Epithelial cell of proximal tubule (primary cell): ENCODE results near the gene SMAD2. TPM values are rescaled to one million over a fixed set of nuclear protein-coding genes. Genes with fewer than 3 reads are reported as not detected.

ENCODE experiments used
- DNase-seq: peaks from one replicate; pipeline ENCODE4 v3.0.0-alpha.2; 2011; ENCODE audit warnings: low read depth
- H3K4me3 ChIP-seq: 2 replicates; pipeline ENCODE4 v1.5.1; 2011; ENCODE audit warnings: low read depth, mild to moderate bottlenecking, low read length
- total RNA-seq: library from RNA; depleted of rRNA; stranded (reverse); fragments of >200 nt; gene quantifications from 2 replicates; pipeline ENCODE4 v1.2.3, GENCODE V29; 2015
- TF ChIP-seq, protein P1 (sequence below): conservative IDR thresholded peaks from 2 replicates; pipeline ENCODE4 v1.5.1; 2012; ENCODE audit warnings: low read depth, mild to moderate bottlenecking, low read length

The SMAD2 gene
- total RNA-seq, 1 donor from 2014 or later, result 79.5 TPM

DNA sequence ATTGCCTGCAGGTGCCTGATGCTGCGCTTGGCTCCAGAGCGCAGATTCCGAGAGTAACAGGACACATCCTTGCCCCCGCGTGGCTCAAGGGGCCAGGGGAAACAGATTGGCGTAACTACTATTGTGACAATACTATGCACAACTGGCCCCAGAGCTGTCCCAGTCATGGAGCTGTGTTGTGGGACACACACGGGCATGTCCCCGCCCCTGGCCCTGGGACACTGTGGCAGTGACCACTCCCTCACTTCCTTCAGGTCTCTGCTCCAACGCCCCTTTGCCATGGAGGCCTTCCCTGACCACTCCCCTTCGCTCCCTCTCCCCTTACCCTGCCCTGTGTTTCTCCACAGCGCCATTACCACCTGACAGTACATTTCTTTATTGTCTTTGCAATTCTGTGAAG is 132.1 kb downstream of the SMAD2 start:
- DNase-seq, result no peak
- H3K4me3 ChIP-seq, result no peak overlapping the region
- TF ChIP-seq, protein P1, sequence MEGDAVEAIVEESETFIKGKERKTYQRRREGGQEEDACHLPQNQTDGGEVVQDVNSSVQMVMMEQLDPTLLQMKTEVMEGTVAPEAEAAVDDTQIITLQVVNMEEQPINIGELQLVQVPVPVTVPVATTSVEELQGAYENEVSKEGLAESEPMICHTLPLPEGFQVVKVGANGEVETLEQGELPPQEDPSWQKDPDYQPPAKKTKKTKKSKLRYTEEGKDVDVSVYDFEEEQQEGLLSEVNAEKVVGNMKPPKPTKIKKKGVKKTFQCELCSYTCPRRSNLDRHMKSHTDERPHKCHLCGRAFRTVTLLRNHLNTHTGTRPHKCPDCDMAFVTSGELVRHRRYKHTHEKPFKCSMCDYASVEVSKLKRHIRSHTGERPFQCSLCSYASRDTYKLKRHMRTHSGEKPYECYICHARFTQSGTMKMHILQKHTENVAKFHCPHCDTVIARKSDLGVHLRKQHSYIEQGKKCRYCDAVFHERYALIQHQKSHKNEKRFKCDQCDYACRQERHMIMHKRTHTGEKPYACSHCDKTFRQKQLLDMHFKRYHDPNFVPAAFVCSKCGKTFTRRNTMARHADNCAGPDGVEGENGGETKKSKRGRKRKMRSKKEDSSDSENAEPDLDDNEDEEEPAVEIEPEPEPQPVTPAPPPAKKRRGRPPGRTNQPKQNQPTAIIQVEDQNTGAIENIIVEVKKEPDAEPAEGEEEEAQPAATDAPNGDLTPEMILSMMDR, result no peak

DNA sequence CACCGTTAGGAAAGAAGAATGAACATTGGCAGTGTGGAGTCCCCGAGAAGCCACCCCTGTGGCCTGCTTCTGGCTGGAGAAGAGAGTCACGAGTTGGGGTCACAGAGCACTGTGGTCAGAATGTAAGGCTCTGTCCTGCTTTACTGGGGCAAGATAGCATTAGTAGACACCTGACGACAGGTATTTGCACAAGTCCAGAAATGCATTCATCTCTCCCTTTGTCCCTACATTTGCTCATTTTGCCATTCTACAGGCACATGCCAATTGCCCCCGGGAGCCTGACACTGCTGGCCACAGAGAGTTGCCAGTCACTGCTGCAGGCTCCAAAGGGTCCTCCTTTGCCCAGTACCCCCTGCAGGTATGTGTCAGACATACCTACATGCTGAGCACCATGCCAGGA is 133.3 kb downstream of the SMAD2 start:
- DNase-seq, result no peak
- H3K4me3 ChIP-seq, result no peak overlapping the region
- TF ChIP-seq, protein P1, result no peak

- H3K4me3 ChIP-seq, result no peak overlapping the region
- DNase-seq, result no peak
- TF ChIP-seq, protein P1, result no peak
Measured at GRCh38 chr18:47795434-47795814, 135.0 kb downstream of the SMAD2 start.

- DNase-seq, result no peak
- TF ChIP-seq, protein P1, result no peak
- H3K4me3 ChIP-seq, result no peak overlapping the region
Measured at GRCh38 chr18:47794725-47795433, 135.6 kb downstream of the SMAD2 start.

DNA sequence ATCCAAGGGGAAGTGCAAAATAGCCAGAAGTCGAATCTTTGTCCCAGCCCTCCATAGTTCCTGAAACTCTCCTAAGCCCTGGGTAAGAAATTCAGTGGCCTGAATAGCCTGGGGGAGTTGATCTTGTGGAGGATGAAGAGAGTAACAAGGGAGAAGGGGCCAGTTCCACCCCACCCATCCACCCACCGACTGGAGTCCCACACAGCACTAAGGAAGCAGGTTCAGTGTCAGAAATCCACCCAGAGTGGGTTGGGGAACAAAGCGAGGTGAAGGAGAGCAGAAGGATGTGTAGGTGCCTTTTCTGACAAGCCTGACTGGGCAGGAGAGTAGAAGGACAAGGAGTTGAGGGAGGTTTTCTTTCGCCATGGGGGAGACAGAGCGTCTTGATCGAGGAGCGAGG is 136.8 kb downstream of the SMAD2 start:
- TF ChIP-seq, protein P1, result no peak
- no peak overlapping the region for H3K4me3 ChIP-seq
- no peak for DNase-seq

DNA sequence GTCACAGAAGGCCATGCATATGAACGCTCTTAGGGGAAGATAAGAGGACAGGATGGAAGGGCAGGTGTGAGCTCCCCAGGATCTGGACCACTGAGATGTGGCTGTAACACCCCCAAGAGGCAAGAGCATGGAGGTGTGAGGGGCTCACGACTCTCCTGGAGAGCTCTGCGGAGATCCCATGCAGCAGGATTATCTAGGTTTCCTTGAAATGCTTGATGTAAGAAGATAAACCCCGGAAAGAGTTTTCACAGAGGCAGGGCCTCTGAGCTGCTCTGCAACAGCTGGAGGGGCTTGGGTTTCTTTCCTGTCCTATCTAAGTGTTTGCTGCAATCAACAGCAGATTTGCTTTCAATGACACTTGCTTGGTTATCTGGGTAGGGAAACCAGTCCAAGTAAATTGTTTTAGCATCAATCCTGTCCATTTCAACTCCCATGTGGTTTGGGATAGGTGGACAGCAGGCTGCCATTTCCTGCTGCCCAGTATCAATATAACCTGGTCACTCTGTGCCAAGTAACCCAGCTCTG is 138.9 kb downstream of the SMAD2 start:
- DNase-seq, result no peak

More for the DNA sequence above, 138.9 kb downstream of the SMAD2 start:
- no peak overlapping the region for H3K4me3 ChIP-seq
- TF ChIP-seq, protein P1, result no peak
